HepG2 (cell line): Measurements from ENCODE around the gene AGRP. TPM values are rescaled to one million over a fixed set of nuclear protein-coding genes. Genes with fewer than 3 reads are reported as not detected.

ENCODE experiments used
- ASH2L ChIP-seq: fragments of 300-600, 200-600 bp; sonication (generic); IDR thresholded peaks from 2 replicates; pipeline ENCODE4 v1.7.0; 2017; ENCODE audit warnings: low read depth, mild to moderate bottlenecking, moderate library complexity, mixed read lengths, low read length; ENCODE audit not compliant: insufficient read length
- FOSL2 ChIP-seq: sonication (generic); formaldehyde crosslinking; IDR thresholded peaks from 2 replicates; pipeline ENCODE4 v1.4.0; 2020; ENCODE audit warnings: missing genetic modification reagents
- KDM6A ChIP-seq: IDR thresholded peaks from 2 replicates; pipeline ENCODE4 v1.6.1; 2016; ENCODE audit warnings: low read depth
- MTF1 ChIP-seq: sonication (generic); formaldehyde crosslinking; IDR thresholded peaks from 2 replicates; pipeline ENCODE4 v1.5.0; 2020; ENCODE audit warnings: missing genetic modification reagents
- PPARG ChIP-seq: conservative IDR thresholded peaks from 2 replicates; pipeline ENCODE4 v1.6.1; 2016; ENCODE audit warnings: missing biosample characterization, missing genetic modification reagents
- SNAPC2 ChIP-seq: sonication (generic); formaldehyde crosslinking; IDR thresholded peaks from 2 replicates; pipeline ENCODE4 v1.8.1; 2022; ENCODE audit warnings: mild to moderate bottlenecking, missing genetic modification reagents
- TEAD2 ChIP-seq: sonication (generic); formaldehyde crosslinking; IDR thresholded peaks from 2 replicates; pipeline ENCODE4 v1.9.0; 2021; ENCODE audit warnings: missing genetic modification reagents
- TEAD3 ChIP-seq: optimal IDR thresholded peaks from 2 replicates; pipeline ENCODE3; 2016; ENCODE audit warnings: borderline replicate concordance
- ZNF224 ChIP-seq: sonication (generic); formaldehyde crosslinking; IDR thresholded peaks from 2 replicates; pipeline ENCODE4 v1.5.0; 2020; ENCODE audit warnings: mild to moderate bottlenecking, missing genetic modification reagents
- ZNF253 ChIP-seq: sonication (generic); formaldehyde crosslinking; IDR thresholded peaks from 2 replicates; pipeline ENCODE4 v1.8.0; 2022; ENCODE audit warnings: mild to moderate bottlenecking, missing genetic modification reagents, borderline replicate concordance
- ZNF292 ChIP-seq: sonication (generic); formaldehyde crosslinking; IDR thresholded peaks from 2 replicates; pipeline ENCODE4 v1.8.1; 2022; ENCODE audit warnings: mild to moderate bottlenecking, low read depth, missing genetic modification reagents, borderline replicate concordance
- ZNF564 ChIP-seq: sonication (generic); formaldehyde crosslinking; IDR thresholded peaks from 2 replicates; pipeline ENCODE4 v1.8.1; 2023; ENCODE audit warnings: mild to moderate bottlenecking, missing genetic modification reagents
- polyA plus RNA-seq, 8 experiments: library from polyadenylated mRNA; depleted of rRNA in 3 of 8; stranded (reverse) in 7 of 8; unstranded in 1 of 8; fragments of >200 nt; fragmentation: Illumina TruSeq in 4 of 8; extraction: Trizol in 4 of 8; gene quantifications; 2 replicates each; pipeline versions ENCODE4 v1.2.1 to v1.2.3, GENCODE V29; 2011 to 2016; ENCODE audit warnings: low read depth in 4 of 8, missing spikeins in 1 of 8, mixed read lengths in 1 of 8; ENCODE audit not compliant: insufficient read depth in 1 of 8
- total RNA-seq, 5 experiments: library from RNA; depleted of rRNA; stranded (reverse); fragments of >200 nt; fragmentation: Illumina TruSeq; extraction: Trizol; gene quantifications; 2 replicates each; pipeline ENCODE4 v1.2.3, GENCODE V29; 2016; ENCODE audit warnings: low read depth in 1 of 5
- TF ChIP-seq, protein P1 (sequence below): IDR thresholded peaks from 2 replicates; pipeline ENCODE4 v1.6.1; 2016
- TF ChIP-seq, protein P2 (sequence below): sonication (generic); formaldehyde crosslinking; IDR thresholded peaks from 2 replicates; pipeline ENCODE4 v1.4.0; 2020; ENCODE audit warnings: missing genetic modification reagents, borderline replicate concordance
- TF ChIP-seq, protein P3 (sequence below): sonication (generic); formaldehyde crosslinking; conservative IDR thresholded peaks from 2 replicates; pipeline ENCODE4 v1.4.0; 2020; ENCODE audit warnings: mild to moderate bottlenecking, missing genetic modification reagents, moderate library complexity
- TF ChIP-seq, protein P4 (sequence below): sonication (generic); formaldehyde crosslinking; IDR thresholded peaks from 2 replicates; pipeline ENCODE4 v1.5.0; 2020; ENCODE audit warnings: mild to moderate bottlenecking, missing genetic modification reagents
- TF ChIP-seq, protein P5 (sequence below): sonication (generic); formaldehyde crosslinking; IDR thresholded peaks from 2 replicates; pipeline ENCODE4 v1.4.0; 2020; ENCODE audit warnings: missing genetic modification reagents

AGRP gene
- total and polyA plus RNA-seq, 2 of the 13 experiments (the other 11 are each of a cell fraction or from before 2014, with no cell fraction given) = not detected

DNA sequence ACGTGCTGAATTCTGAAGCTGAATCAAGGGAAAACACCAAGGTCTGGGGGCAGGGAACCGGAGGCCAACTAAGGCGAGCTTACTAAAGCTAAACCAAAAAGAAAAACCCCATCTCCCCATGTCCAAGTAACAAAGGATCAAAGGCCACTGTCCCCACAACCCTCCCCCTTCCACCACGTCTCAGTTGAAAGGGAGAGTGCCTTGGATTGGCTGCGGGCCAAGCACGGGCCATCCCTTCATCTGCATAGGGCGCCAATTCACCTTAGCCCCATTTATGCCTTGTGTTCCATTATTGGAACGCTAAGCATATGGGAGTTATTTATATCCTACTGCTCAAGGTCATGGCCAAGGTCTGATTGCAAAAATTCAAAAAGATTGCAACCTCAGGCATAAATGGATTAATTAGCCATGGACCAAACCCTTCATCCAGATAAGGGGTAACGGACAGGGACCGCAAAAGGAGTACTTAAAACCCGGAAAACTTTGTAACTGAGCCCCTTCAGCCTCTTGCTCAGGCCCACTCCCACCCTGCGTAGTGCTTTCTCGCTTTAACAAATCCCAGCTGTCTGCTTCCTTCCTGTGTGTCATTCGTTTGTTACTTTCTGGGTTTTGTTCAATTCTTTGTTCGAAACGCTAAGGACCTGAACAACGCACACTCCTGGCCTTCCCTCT is 1.6 kb downstream of the AGRP start (continued):
- TF ChIP-seq, protein P1, sequence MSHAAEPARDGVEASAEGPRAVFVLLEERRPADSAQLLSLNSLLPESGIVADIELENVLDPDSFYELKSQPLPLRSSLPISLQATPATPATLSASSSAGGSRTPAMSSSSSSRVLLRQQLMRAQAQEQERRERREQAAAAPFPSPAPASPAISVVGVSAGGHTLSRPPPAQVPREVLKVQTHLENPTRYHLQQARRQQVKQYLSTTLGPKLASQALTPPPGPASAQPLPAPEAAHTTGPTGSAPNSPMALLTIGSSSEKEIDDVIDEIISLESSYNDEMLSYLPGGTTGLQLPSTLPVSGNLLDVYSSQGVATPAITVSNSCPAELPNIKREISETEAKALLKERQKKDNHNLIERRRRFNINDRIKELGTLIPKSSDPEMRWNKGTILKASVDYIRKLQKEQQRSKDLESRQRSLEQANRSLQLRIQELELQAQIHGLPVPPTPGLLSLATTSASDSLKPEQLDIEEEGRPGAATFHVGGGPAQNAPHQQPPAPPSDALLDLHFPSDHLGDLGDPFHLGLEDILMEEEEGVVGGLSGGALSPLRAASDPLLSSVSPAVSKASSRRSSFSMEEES (CRISPR knock-in tag) = no peak; the same call in 1 of the 2 replicates
- TF ChIP-seq ASH2L (peak; percentile 5), ZNF564 (0 out of 2 replicates have a peak, but pooled peaks have one; percentile 4), ZNF224 (no peak), FOSL2 (no peak), PPARG (peak; percentile 85), MTF1 (CRISPR knock-in tag) (no peak), TEAD2 (CRISPR knock-in tag) (no peak), ZNF253 (CRISPR knock-in tag) (no peak), KDM6A (CRISPR knock-in tag) (no peak), ZNF292 (CRISPR knock-in tag) (no peak), SNAPC2 (CRISPR knock-in tag) (peak; percentile 14; the same call in 1 of the 2 replicates), TEAD3 (CRISPR knock-in tag) (no peak)
- TF ChIP-seq, protein P2, sequence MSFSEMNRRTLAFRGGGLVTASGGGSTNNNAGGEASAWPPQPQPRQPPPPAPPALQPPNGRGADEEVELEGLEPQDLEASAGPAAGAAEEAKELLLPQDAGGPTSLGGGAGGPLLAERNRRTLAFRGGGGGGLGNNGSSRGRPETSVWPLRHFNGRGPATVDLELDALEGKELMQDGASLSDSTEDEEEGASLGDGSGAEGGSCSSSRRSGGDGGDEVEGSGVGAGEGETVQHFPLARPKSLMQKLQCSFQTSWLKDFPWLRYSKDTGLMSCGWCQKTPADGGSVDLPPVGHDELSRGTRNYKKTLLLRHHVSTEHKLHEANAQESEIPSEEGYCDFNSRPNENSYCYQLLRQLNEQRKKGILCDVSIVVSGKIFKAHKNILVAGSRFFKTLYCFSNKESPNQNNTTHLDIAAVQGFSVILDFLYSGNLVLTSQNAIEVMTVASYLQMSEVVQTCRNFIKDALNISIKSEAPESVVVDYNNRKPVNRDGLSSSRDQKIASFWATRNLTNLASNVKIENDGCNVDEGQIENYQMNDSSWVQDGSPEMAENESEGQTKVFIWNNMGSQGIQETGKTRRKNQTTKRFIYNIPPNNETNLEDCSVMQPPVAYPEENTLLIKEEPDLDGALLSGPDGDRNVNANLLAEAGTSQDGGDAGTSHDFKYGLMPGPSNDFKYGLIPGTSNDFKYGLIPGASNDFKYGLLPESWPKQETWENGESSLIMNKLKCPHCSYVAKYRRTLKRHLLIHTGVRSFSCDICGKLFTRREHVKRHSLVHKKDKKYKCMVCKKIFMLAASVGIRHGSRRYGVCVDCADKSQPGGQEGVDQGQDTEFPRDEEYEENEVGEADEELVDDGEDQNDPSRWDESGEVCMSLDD (CRISPR knock-in tag) = no peak
- TF ChIP-seq, protein P3, sequence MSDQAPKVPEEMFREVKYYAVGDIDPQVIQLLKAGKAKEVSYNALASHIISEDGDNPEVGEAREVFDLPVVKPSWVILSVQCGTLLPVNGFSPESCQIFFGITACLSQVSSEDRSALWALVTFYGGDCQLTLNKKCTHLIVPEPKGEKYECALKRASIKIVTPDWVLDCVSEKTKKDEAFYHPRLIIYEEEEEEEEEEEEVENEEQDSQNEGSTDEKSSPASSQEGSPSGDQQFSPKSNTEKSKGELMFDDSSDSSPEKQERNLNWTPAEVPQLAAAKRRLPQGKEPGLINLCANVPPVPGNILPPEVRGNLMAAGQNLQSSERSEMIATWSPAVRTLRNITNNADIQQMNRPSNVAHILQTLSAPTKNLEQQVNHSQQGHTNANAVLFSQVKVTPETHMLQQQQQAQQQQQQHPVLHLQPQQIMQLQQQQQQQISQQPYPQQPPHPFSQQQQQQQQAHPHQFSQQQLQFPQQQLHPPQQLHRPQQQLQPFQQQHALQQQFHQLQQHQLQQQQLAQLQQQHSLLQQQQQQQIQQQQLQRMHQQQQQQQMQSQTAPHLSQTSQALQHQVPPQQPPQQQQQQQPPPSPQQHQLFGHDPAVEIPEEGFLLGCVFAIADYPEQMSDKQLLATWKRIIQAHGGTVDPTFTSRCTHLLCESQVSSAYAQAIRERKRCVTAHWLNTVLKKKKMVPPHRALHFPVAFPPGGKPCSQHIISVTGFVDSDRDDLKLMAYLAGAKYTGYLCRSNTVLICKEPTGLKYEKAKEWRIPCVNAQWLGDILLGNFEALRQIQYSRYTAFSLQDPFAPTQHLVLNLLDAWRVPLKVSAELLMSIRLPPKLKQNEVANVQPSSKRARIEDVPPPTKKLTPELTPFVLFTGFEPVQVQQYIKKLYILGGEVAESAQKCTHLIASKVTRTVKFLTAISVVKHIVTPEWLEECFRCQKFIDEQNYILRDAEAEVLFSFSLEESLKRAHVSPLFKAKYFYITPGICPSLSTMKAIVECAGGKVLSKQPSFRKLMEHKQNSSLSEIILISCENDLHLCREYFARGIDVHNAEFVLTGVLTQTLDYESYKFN (CRISPR knock-in tag) = peak; percentile 36; the same call in 1 of the 2 replicates
- TF ChIP-seq, protein P4, sequence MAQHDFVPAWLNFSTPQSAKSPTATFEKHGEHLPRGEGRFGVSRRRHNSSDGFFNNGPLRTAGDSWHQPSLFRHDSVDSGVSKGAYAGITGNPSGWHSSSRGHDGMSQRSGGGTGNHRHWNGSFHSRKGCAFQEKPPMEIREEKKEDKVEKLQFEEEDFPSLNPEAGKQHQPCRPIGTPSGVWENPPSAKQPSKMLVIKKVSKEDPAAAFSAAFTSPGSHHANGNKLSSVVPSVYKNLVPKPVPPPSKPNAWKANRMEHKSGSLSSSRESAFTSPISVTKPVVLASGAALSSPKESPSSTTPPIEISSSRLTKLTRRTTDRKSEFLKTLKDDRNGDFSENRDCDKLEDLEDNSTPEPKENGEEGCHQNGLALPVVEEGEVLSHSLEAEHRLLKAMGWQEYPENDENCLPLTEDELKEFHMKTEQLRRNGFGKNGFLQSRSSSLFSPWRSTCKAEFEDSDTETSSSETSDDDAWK (CRISPR knock-in tag) = no peak
- TF ChIP-seq, protein P5, sequence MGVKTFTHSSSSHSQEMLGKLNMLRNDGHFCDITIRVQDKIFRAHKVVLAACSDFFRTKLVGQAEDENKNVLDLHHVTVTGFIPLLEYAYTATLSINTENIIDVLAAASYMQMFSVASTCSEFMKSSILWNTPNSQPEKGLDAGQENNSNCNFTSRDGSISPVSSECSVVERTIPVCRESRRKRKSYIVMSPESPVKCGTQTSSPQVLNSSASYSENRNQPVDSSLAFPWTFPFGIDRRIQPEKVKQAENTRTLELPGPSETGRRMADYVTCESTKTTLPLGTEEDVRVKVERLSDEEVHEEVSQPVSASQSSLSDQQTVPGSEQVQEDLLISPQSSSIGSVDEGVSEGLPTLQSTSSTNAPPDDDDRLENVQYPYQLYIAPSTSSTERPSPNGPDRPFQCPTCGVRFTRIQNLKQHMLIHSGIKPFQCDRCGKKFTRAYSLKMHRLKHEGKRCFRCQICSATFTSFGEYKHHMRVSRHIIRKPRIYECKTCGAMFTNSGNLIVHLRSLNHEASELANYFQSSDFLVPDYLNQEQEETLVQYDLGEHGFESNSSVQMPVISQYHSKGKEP (CRISPR knock-in tag) = no peak
